ENCODE results near the gene NAGK.

NAGK gene

DNA sequence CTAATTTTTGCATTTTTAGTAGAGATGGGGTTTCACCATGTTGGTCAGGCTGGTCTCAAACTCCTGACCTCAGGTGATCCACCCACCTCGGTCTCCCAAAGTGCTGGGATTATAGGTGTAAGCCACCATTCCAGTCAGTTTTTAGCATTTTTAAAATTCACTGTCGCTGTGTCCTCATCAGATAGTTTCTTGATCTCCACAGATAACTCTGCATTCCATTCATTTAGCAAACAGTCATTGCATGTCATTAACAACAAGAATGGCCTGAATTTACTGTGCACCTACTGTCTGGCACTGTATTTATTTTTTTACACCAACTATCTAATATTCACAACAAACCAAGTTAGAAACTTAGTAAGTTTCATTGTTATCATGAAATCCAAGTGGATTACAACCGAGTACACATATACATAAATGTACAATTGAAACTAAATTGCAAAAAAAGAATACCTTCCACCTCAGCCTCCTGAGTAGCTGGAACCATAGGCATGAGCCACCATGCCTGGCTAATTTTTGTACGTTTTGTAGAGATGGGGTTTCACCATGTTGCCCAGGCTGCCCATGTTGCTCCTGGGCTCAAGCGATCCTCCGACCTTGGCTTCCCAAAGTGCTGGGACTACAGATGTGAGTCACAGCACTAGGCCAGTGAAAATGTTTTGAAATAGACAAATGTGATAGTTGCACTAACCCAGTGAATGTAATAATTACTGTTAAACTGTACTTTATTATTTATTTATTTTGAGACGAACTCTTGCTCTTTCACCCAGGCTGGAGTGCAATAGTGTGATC lies 57.3 kb downstream of the NAGK start:
- Histone ChIP-seq H3K4me2 (ENCODE audit: low read depth, low read length, poor library complexity, severe bottlenecking) (no peak overlapping the region), H3K9me2 (replicated peaks; ENCODE audit: low read depth, low read length) (no peaks in the 10 kb centered on the region), H3K9me3 (ENCODE audit: insufficient read depth, low read depth, low read length) (no peaks in the 10 kb centered on the region), H3K9ac (ENCODE audit: low read depth, low read length, poor library complexity, severe bottlenecking) (no peak overlapping the region), H3K79me2 (ENCODE audit: insufficient read depth, low read length) (peaks cover 36% of the 10 kb centered on the region), H3K4me1 (ENCODE audit: insufficient read depth, low read length, poor library complexity, severe bottlenecking) (peaks cover 23% of the 10 kb centered on the region), H2AFZ (ENCODE audit: low read length) (no peak overlapping the region), H3K27me3 (ENCODE audit: insufficient read depth, low read length, poor library complexity, severe bottlenecking) (no peaks in the 10 kb centered on the region), H3K36me3 (ENCODE audit: insufficient read depth, low read length) (peaks cover 4% of the 10 kb centered on the region; the same call in 1 of the 2 replicates), H3F3A (ENCODE audit: low read depth) (no peaks in the 10 kb centered on the region), H3K4me3 (ENCODE audit: low read length, poor library complexity, severe bottlenecking) (no peak overlapping the region), H4K20me1 (ENCODE audit: insufficient read depth, low read length, poor library complexity, severe bottlenecking) (no peaks in the 10 kb centered on the region)
- TF ChIP-seq, protein P1, sequence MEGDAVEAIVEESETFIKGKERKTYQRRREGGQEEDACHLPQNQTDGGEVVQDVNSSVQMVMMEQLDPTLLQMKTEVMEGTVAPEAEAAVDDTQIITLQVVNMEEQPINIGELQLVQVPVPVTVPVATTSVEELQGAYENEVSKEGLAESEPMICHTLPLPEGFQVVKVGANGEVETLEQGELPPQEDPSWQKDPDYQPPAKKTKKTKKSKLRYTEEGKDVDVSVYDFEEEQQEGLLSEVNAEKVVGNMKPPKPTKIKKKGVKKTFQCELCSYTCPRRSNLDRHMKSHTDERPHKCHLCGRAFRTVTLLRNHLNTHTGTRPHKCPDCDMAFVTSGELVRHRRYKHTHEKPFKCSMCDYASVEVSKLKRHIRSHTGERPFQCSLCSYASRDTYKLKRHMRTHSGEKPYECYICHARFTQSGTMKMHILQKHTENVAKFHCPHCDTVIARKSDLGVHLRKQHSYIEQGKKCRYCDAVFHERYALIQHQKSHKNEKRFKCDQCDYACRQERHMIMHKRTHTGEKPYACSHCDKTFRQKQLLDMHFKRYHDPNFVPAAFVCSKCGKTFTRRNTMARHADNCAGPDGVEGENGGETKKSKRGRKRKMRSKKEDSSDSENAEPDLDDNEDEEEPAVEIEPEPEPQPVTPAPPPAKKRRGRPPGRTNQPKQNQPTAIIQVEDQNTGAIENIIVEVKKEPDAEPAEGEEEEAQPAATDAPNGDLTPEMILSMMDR (conservative IDR thresholded peaks at IDR 0.05; ENCODE audit: low read length): no peak
- no peak for TF ChIP-seq EZH2phosphoT487 (IDR thresholded peaks at IDR 0.05; ENCODE audit: borderline replicate concordance)

DNA sequence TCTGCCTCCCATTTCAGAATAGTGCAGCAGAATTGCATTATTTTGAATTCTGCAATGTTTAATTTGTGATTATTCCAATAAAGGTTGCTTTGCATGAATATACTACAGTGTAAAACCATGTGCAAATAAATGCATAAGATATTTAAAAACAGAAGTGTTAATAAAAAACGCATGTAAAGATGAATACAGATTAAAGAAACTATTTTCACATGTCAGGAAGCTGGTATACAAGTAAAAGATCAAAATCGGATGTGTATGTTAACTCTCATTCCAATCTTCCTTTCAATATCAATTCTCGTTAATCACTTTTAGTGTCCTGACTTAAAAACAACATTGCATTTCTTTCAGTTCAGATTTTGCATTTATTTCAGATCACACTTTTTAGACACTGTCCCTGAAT lies 58.5 kb downstream of the NAGK start:
- Histone ChIP-seq H3K27me3 (ENCODE audit: insufficient read depth, low read length, poor library complexity, severe bottlenecking) (no peaks in the 10 kb centered on the region), H2AFZ (ENCODE audit: low read length) (no peak overlapping the region), H3K9ac (ENCODE audit: low read depth, low read length, poor library complexity, severe bottlenecking) (no peak overlapping the region), H3K36me3 (ENCODE audit: insufficient read depth, low read length) (peaks cover 4% of the 10 kb centered on the region; the same call in 1 of the 2 replicates), H3K4me2 (ENCODE audit: low read depth, low read length, poor library complexity, severe bottlenecking) (peak overlapping the region; percentile 93), H3K4me3 (ENCODE audit: low read length, poor library complexity, severe bottlenecking) (peak overlapping the region; percentile 99), H3K79me2 (ENCODE audit: insufficient read depth, low read length) (peaks cover 48% of the 10 kb centered on the region), H3K9me3 (ENCODE audit: insufficient read depth, low read depth, low read length) (no peaks in the 10 kb centered on the region), H3F3A (ENCODE audit: low read depth) (no peaks in the 10 kb centered on the region), H4K20me1 (ENCODE audit: insufficient read depth, low read length, poor library complexity, severe bottlenecking) (peaks cover 5% of the 10 kb centered on the region), H3K9me2 (replicated peaks; ENCODE audit: low read depth, low read length) (no peaks in the 10 kb centered on the region), H3K4me1 (ENCODE audit: insufficient read depth, low read length, poor library complexity, severe bottlenecking) (peaks cover 30% of the 10 kb centered on the region)
- TF ChIP-seq, protein P1 (conservative IDR thresholded peaks at IDR 0.05; ENCODE audit: low read length): no peak
- no peak for TF ChIP-seq EZH2phosphoT487 (IDR thresholded peaks at IDR 0.05; ENCODE audit: borderline replicate concordance)
